Upper lobe of left lung (tissue), 6 donors: ENCODE data around the gene ERICH4. TPM values are rescaled to one million over a fixed set of nuclear protein-coding genes. Genes with fewer than 3 reads are reported as not detected.
"Not testable (repeated sequence)": the region's sequence is repeated elsewhere in the genome, so short reads cannot be mapped to it uniquely, and the experiment has no call there.

ENCODE experiments used
- ATAC-seq, 2 donors: fragments of 200-7000 bp; cut with Tn5 transposase; one replicate each; pipeline ENCODE4 v1.9.1; 2022; ENCODE audit warnings: mild to moderate bottlenecking in 2 of 2, moderate library complexity in 2 of 2; ENCODE audit not compliant: low FRiP score in 2 of 2
- DNase-seq, 2 donors: peaks; one replicate each; pipeline ENCODE4 v3.0.0-alpha.2; 2019 to 2020
- H3K27ac ChIP-seq, 4 donors: fragments of 200-600 bp; sonication (generic); one replicate each; pipeline ENCODE4 v1.5.1; 2016 to 2019
- H3K27me3 ChIP-seq, 4 donors: fragments of 200-600 bp; sonication (generic); one replicate each; pipeline ENCODE4 v1.5.1; 2017 to 2019
- H3K36me3 ChIP-seq, 4 donors: fragments of 200-600 bp; sonication (generic); one replicate each; pipeline ENCODE4 v1.5.1; 2016 to 2019
- H3K4me1 ChIP-seq, 4 donors: fragments of 200-600 bp; sonication (generic); one replicate each; pipeline ENCODE4 v1.5.1; 2018 to 2019
- H3K4me3 ChIP-seq, 4 donors: fragments of 200-600 bp; sonication (generic); one replicate each; pipeline ENCODE4 v1.5.1; 2017 to 2019; ENCODE audit warnings: mild to moderate bottlenecking in 2 of 4, moderate library complexity in 1 of 4
- H3K9me3 ChIP-seq, 4 donors: fragments of 200-600 bp; sonication (generic); one replicate each; pipeline ENCODE4 v1.5.1; 2018 to 2019
- CTCF ChIP-seq, 6 experiments: fragments of 450-650 bp in 4 of 6; fragments of 200-600 bp in 2 of 6; sonication (generic) in 2 of 6; IDR thresholded peaks; one replicate each; pipeline ENCODE4 v1.5.1; 2016 to 2019; ENCODE audit warnings: antibody characterized with exemption in 6 of 6
- EP300 ChIP-seq, 4 donors: sonication (generic); formaldehyde crosslinking; IDR thresholded peaks; one replicate each; pipeline ENCODE4 v1.5.1; 2017; ENCODE audit warnings: antibody characterized with exemption in 4 of 4, control low read depth in 2 of 4
- POLR2A ChIP-seq, 4 donors: fragments of 450-650 bp; IDR thresholded peaks; one replicate each; pipeline ENCODE4 v1.5.1; 2016 to 2017; ENCODE audit warnings: antibody characterized with exemption in 4 of 4, mild to moderate bottlenecking in 2 of 4
- POLR2AphosphoS5 ChIP-seq, 2 donors: sonication (generic); formaldehyde crosslinking; IDR thresholded peaks; one replicate each; pipeline ENCODE4 v1.5.1; 2017; ENCODE audit warnings: antibody characterized with exemption in 2 of 2
- WGBS, 2 donors: methylation state at CpG; one replicate each; pipeline ENCODE4 v1.1.5; 2017 to 2018; 5-methylcytosine and 5-hydroxymethylcytosine counted together
- total RNA-seq, 6 donors: library from RNA; depleted of rRNA in 4 of 6; stranded (reverse); fragments of >200 nt in 4 of 6; gene quantifications; one replicate each; pipeline versions ENCODE4 v1.1.0 to v1.2.1, GENCODE V29; 2016 to 2021
- donor health status: DM: no; HTN: no; CAD: no; lungs with moderate emphysema.
- donor health status: DM: no; HTN: yes; CAD: no; lungs with severe emphysema.

Gene ERICH4
- total RNA-seq, 6 donors from 2014 or later: not detected

- Histone ChIP-seq H3K27me3 (no peaks in the 10 kb centered on the region), H3K36me3 (peaks cover 10 to 45% (median 31%) of the 10 kb centered on the region in 4 donors), H3K4me3 (no peak overlapping the region), H3K9me3 (no peaks in the 10 kb centered on the region), H3K27ac (peak overlapping the region in 1 of 4 donors; percentile 5), H3K4me1 (peaks cover 17 to 36% (median 21%) of the 10 kb centered on the region in 4 donors)
- peak in 2 of 6 experiments; percentile 7 to 39 for TF ChIP-seq CTCF (IDR thresholded peaks at IDR 0.05)
- no peak for TF ChIP-seq POLR2A (IDR thresholded peaks at IDR 0.05)
- TF ChIP-seq POLR2AphosphoS5 (IDR thresholded peaks at IDR 0.05): no peak
- 76 to 79% methylated on average over 18 to 23 of the region's 23 CpGs for WGBS, 2 donors
- DNase-seq (peak in 1 of 2 donors; percentile 63), ATAC-seq (no peak)
These were observed 11.2 kb upstream of the ERICH4 start for GRCh38 chr19:41431426-41432386.

- no peak for ATAC-seq
- Histone ChIP-seq H3K4me3 (no peak overlapping the region), H3K4me1 (peaks cover 7 to 27% (median 9%) of the 10 kb centered on the region in 4 donors), H3K9me3 (no peaks in the 10 kb centered on the region), H3K27ac (no peak overlapping the region), H3K27me3 (no peaks in the 10 kb centered on the region), H3K36me3 (peaks cover 10 to 55% (median 36%) of the 10 kb centered on the region in 4 donors)
- peak in 1 of 2 donors; percentile 59 for DNase-seq
- WGBS, 2 donors: 91 to 94% methylated on average over 12 to 18 of the region's 18 CpGs
- TF ChIP-seq EP300 (IDR thresholded peaks at IDR 0.05) (no peak), CTCF (IDR thresholded peaks at IDR 0.05) (no peak), POLR2AphosphoS5 (IDR thresholded peaks at IDR 0.05) (no peak), POLR2A (IDR thresholded peaks at IDR 0.05) (no peak)
These were observed 9.8 kb upstream of the ERICH4 start for GRCh38 chr19:41433171-41433570.

GRCh38 chr19:41434450-41434849 lies 8.5 kb upstream of the ERICH4 start:
- WGBS, 2 donors: 75% methylated on average over 5 of the region's 5 CpGs

GRCh38 chr19:41435376-41435775 lies 7.6 kb upstream of the ERICH4 start:
- peaks cover 10 to 56% (median 36%) of the 10 kb centered on the region in 4 donors for H3K36me3 ChIP-seq
- not testable (repeated sequence) for H3K27ac ChIP-seq, H3K4me3 ChIP-seq, DNase-seq, ATAC-seq, H3K27me3 ChIP-seq, H3K9me3 ChIP-seq
- WGBS, 2 donors: 93 to 97% methylated on average over 11 of the region's 11 CpGs
- peaks cover 4 to 31% (median 11%) of the 10 kb centered on the region in 4 donors for H3K4me1 ChIP-seq

More at GRCh38 chr19:41434450-41434849, 8.5 kb upstream of the ERICH4 start:
- Histone ChIP-seq H3K36me3 (peaks cover 10 to 56% (median 36%) of the 10 kb centered on the region in 4 donors), H3K27ac (no peak overlapping the region), H3K27me3 (no peaks in the 10 kb centered on the region), H3K4me1 (peaks cover 0 to 26% (median 6%) of the 10 kb centered on the region in 4 donors), H3K4me3 (no peak overlapping the region), H3K9me3 (no peaks in the 10 kb centered on the region)
- ATAC-seq (no peak), DNase-seq (no peak)
- TF ChIP-seq EP300 (IDR thresholded peaks at IDR 0.05) (no peak), POLR2AphosphoS5 (IDR thresholded peaks at IDR 0.05) (no peak), POLR2A (IDR thresholded peaks at IDR 0.05) (no peak), CTCF (IDR thresholded peaks at IDR 0.05) (no peak)

- TF ChIP-seq POLR2AphosphoS5 (IDR thresholded peaks at IDR 0.05): no peak
- no peak for TF ChIP-seq EP300 (IDR thresholded peaks at IDR 0.05)
- TF ChIP-seq POLR2A (IDR thresholded peaks at IDR 0.05): no peak
- WGBS, 2 donors: 93 to 94% methylated on average over 18 to 19 of the region's 19 CpGs
- peaks cover 4 to 29% (median 12%) of the 10 kb centered on the region in 4 donors for H3K4me1 ChIP-seq
- ATAC-seq (no peak), DNase-seq (peak in 1 of 2 donors; percentile 16)
- no peak overlapping the region for H3K27ac ChIP-seq
- H3K36me3 ChIP-seq: peaks cover 10 to 51% (median 36%) of the 10 kb centered on the region in 4 donors
- no peaks in the 10 kb centered on the region for H3K27me3 ChIP-seq
- no peak overlapping the region for H3K4me3 ChIP-seq
- no peaks in the 10 kb centered on the region for H3K9me3 ChIP-seq
These were observed 6.9 kb upstream of the ERICH4 start for GRCh38 chr19:41435936-41436673.
